DND-41 (cell line): ENCODE results near the gene ARL6IP6.

ENCODE experiments used
- CTCF ChIP-seq: IDR thresholded peaks from 2 replicates; pipeline ENCODE4 v1.5.1; 2012; ENCODE audit warnings: borderline replicate concordance, low read length, moderate library complexity, mild to moderate bottlenecking; ENCODE audit not compliant: poor library complexity, severe bottlenecking; ENCODE audit errors: extremely low read depth
- EZH2 ChIP-seq: IDR thresholded peaks from 3 replicates; pipeline ENCODE4 v1.6.1; 2012; ENCODE audit warnings: borderline replicate concordance, low read depth, mild to moderate bottlenecking, moderate library complexity, low read length, inconsistent platforms; ENCODE audit not compliant: severe bottlenecking

- TF ChIP-seq CTCF (peak; percentile 49), EZH2 (no peak)
These were observed 2.5 kb upstream of the ARL6IP6 start for GRCh38 chr2:152715854-152716428.
